Activated CD4-positive, alpha-beta T cell treated with anti-CD3 and anti-CD28 coated beads, Interleukin-2, Interleukin-4, amounts not matched to agents 100 ng/mL and 50 ng/mL, durations not matched to agents 16 hours and 8 hours (primary cell): ENCODE results near the gene VSX1.

ENCODE experiments used
- DNase-seq: peaks from one replicate; pipeline ENCODE4 v3.0.0-alpha.2; 2020; ENCODE audit warnings: low spot score

Gene VSX1

DNA sequence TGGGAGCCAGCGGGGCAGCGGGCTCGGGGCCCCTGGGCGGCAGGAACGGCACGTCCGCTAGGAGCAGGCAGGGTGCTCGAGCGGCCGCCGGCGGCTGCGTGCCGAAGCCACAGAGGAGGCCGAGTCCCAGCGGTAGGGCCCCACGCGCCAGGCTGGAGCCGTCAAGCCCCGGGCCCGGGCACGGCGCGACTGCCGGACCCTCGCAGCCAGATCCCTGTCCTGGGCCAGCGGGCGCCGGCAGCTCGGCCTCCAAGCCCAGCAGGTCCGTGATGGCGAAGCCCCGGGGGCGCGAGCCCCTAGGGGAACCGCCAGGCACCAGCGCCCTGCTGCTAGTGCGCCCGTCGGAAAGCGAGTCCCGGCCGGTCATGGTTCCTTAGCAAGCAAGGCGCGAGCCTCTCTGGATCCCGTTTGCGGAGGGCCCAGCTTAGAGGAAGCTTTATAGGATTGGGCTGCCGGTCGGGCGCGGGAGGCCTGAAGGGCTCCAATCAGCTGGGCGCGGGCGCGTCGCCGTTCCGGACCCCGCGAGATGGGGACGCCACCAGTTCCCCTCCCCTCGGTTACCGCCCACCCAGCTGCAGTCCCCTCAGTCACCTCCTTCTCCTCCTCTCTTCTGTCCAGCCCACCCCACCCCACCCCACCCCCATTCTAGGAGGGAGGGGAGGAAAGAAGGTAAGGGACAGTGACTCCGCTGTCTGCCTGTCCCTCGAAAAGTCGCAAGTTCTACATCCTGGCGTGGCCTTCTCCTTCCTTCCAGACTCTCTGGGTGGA is at the start of gene VSX1:
Gene VSX1 (minus strand): TSS at position 412 of the 768 bp plus-strand sequence. CDS start 45 bp downstream, at position 367.
- no peak for DNase-seq

DNA sequence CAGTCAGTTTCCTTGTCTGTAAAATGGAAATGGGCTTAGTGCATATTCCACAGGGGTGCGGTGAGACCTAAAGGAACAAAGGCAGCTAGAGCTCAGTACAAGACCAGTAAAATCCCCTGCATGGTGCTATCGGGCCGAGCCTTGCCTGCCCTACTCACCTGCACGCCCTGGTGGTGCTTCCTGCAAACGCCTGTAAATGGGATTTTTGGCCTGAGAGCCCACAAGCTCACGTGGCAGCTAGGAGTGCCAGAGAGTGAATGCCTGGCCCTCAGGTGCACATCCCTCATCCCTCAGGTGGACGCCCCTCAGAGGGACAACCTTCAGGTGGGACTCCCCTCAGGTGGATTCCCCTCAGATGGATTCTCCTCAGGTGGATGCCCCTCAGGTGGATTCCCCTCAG is 48.0 kb upstream of the VSX1 start:
- DNase-seq, result no peak

DNA sequence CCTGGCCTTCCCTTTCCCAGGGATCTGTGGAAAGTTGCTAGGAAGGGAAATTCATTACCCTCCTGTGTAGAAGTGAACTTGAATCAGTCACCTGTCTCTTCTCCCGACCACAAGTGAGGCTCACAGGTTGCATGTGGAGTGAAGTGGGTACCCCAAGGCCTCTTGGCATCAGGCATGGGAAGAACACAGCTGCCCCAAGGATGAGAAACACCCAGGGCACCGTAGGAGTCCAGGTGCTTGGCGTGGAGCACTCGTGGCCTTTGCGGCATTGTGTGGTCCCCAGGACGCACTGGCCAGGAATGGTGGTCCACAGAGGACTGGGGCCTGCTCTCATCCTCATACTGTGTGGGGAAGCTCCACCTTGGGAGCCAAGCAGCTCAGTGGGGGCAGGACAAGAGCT is 47.5 kb upstream of the VSX1 start:
- DNase-seq, result no peak

- no peak for DNase-seq
Measured at GRCh38 chr20:25128649-25129048, 46.7 kb upstream of the VSX1 start.

GRCh38 chr20:25127761-25128537 is 46.0 kb upstream of the VSX1 start:
- no peak for DNase-seq

DNA sequence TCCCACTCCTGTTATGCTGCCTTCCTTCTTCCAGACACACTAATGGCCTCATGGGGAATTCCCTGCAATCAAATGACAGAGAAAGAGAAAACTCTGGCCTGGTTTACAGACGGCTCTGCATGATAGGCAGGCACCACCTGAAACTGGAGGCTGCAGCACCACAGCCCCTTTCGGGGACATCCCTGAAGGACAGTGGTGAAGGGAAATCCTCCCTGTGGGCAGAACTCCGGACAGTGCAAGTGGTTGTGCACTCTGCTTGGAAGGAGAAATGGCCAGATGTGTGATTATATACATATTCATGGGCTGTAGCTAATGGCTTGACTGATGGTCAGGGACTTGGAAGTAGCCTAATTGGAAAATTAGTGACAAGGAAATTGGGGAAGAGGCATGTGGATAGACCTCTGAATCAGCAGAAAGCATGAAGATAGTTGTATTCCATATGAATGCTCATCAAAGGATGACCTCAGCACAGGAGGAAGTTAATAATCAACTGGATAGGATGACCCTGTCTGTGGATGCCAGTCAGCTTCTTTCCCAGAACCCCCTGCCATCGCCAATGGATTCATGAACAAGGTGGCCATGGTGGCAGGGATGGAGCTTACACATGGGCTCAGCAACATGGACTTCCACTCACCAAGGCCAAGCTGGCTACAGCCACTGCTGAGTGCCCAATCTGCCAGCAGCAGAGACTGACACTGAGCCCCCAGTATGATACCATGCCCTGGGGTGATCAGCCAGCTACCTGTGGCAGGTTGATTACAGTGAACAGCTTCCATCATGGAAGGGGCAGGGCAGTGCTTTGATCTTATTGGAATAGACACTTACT is 44.5 kb upstream of the VSX1 start:
- DNase-seq, result no peak

DNA sequence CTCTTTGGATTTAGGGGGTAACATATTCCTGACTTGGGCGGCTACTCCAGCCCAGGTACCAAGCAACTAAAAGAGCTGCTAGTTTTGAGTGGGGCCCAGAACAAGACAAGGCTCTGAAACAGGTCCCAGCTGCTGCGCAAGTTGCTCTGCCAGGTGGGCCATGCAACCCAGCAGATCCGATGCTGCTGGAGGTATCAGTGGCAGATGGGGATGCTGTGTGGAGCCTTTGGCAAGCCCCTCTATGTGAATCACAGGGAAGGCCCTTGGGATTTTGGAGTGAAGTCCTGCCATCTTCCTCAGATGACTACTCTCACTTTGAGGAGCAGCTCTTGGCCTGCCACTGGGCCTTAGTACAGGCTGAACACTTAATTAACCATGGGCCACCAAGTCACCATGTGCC is 43.7 kb upstream of the VSX1 start:
- DNase-seq, result no peak

DNA sequence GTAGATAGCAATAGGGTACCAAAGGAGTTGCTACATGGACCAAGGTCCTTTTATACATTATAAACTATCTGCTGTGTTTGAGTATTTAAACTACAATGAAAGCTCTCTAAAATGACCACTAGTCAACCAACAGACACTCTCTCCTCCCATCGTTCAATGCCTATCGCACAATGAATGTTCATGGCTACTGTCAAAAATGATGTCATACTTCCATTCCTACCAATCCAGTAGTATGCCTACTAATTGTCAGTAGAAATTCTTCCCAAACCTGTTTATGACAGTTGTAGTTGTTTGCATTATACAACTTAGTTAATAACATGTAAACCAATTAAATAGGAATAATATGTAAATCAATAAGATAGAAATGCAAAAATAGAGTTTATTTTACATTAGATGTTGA is 39.0 kb upstream of the VSX1 start:
- no peak for DNase-seq

DNA sequence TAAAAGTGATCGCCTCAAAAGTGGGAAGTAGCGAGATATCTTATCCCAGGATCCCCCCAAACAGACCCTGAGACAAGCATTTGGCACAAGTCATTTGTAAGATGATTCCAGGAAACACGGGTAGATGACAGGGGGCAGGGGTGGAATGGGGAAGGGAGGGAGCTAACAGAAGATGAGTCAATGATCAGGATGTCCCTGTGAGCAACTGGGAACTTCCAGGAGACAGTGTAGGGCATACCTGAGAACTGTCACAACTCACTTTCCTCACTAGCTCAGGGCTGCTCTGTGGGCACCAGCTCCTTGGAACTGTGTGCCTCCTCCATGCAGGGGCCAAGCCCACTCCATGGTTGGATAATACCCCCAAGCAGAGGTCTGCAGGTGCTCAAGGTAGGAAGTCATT is 38.5 kb upstream of the VSX1 start:
- DNase-seq, result no peak

DNA sequence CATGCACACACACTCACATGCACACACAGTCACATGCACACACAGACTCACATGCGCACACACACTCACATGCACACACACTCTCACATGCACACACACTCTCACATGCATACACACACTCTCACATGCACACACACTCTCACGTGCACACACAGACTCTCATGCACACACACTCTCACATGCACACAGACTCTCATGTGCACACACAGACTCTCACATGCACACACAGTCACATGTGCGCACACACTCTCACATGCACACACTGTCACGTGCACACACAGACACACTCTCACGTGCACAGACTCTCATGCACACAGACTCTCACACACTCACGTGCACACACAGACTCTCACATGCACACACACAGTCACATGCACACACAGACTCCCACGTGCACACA is 36.6 kb upstream of the VSX1 start:
- DNase-seq, result no peak

DNA sequence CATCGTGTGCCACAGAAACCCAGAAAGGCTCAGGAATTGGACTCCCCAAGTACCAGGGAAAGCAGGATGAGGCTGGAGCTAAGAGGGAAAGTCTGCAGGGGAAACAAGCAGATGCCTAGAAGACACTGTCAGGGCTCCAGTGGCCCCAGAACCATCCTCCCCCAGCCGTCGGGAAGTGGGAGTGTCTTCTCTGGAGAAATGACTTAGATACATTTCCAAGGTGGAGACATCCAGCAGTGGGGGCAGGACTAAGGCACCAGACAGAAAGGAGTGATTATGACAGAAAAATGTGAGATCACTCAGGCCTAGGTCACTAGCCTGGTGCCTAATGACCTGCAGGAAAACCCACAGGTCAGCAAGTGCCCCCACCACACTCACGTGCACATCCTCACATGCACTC is 36.0 kb upstream of the VSX1 start:
- DNase-seq, result no peak

DNA sequence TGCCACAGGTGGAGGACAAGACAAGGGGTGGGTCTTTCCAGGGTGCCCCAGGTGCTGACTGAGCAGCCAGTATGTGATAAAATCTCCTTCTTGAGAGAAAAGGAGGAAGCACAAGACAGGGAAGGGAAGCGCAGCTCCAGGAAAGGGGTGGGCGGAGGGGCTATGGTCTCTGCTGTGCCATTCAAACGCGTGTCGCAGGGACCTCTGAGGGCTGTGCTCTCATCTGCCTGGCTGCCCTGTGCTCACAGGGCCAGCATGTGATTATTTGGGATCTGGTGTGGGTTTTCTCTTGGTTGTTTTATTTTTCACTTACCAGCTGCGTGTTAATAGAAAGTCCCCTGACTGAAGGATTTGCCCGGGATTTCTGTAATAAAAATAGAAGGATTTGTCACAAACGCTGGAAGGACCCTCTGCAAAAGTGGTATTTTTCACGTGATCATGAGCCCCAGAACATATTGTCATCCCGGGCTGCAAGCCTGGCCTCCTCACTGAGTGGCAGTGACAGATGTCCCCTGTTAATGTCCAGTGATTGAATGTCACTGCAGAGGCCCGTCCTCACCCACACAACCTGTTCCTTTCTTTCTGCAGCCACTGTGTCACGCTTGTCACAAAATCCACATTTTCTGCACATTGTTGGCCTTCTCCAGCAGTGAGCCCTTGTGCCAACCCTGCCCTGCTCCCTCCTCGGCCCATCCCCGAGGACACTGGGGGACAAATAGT is 35.0 kb upstream of the VSX1 start:
- no peak for DNase-seq

GRCh38 chr20:25103526-25103925 is 21.6 kb upstream of the VSX1 start:
- no peak for DNase-seq

GRCh38 chr20:25100914-25101313 is 19.0 kb upstream of the VSX1 start:
- DNase-seq, result no peak

GRCh38 chr20:25099601-25100140 is 17.7 kb upstream of the VSX1 start:
- DNase-seq, result no peak

- no peak for DNase-seq
Measured at GRCh38 chr20:25097498-25097897, 15.6 kb upstream of the VSX1 start.

DNA sequence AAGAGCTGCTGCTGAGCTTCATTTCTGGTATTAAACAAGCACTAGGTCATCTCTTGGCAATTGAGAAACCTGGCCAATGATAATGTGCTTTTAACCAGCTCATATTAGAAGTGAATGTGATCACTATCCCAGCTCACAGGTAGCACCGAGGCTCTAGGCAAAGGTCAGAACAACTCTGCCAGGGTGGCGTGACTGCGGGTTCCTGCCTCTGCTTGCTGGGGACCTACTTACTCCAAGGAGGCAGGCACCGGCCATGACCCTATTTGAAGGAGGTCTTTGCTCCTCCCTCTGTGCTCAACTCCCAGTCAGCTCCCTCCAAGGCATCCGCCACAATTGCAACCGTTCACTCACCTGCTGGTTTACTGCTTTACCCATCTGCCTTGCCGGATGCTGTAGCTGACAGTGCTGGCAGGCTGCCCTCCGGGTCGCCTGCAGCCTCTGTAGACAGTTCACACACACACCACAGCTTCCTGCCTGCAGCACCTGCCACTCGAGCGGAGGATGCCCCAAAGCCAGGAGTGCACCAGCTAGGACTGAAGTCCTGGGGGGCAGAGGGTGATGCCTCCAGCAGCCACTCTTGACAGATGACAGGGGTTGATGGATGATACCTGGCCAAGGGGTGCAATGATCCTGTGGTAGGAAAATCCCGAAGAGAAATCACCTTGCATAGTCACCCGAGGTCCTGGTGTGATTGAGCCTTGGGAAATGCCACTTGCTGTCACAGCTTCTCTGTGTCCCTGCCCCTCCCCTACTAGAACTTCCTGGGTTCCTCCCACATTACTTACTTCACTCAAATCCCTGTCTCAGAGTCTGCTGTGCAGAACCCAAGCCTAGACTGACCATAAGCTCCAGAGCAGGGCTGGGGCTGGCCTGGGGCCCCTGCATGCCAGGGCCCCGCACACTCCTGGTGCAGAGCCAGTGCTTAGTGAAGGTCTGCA is 8.8 kb upstream of the VSX1 start:
- DNase-seq, result peak; percentile 73

GRCh38 chr20:25089662-25090061 is 7.7 kb upstream of the VSX1 start:
- DNase-seq, result no peak

DNA sequence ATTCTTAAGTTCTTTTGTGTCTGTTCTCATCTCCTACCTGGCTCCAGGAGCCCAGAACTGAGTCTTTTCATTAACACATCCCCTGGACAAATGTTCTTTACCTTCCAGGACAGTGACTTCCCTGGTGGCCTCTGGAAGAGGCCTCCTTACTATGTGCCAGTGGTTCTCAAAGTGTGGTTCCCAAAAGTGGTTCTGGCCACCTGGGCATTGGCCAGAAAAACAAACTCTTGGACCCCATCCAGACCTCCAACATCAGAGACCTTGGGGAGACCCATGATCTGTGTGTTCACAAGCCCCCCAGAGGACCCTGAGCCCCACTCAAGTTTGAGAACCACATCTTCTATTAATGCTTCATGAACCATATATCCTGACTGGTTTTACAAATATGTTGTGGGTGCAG is 7.2 kb upstream of the VSX1 start:
- DNase-seq, result no peak

DNA sequence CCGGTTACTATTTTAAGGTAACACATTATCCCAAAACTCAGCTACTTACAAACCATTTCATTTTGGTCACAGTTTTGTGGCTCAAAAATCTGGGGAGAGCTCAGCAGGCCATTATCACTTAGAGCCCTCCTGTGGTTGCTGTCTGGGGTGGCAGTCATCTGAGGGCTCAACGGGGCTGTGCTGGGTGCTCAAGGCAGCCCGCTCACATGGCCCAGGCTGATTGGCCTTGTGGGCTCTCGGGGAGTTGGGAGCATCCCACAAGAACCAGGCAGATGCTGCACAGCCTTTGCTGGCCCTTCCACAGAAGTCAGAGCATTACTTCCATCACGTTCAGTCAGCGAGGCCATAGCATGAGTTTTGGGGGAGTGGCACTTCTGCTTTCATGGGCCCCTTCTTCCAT is 6.3 kb upstream of the VSX1 start:
- DNase-seq, result no peak
